Liver (tissue), 9 donors: ENCODE measurements around the gene CCDC154. TPM values are rescaled to one million over a fixed set of nuclear protein-coding genes. Genes with fewer than 3 reads are reported as not detected.

Experiments
- DNase-seq: peaks from one replicate; pipeline ENCODE4 v3.0.0-alpha.2; 2017; ENCODE audit warnings: low spot score
- H3K27ac ChIP-seq, 2 donors: one replicate each; pipeline ENCODE4 v1.7.0; 2013; ENCODE audit warnings: inconsistent platforms in 2 of 2, low read length in 2 of 2, control low read depth in 1 of 2, low read depth in 1 of 2, mild to moderate bottlenecking in 1 of 2
- H3K27me3 ChIP-seq, 4 donors: one replicate each; pipeline versions ENCODE4 v1.6.1 to v1.7.0; 2013; ENCODE audit warnings: low read length in 3 of 4, inconsistent platforms in 1 of 4, mild to moderate bottlenecking in 1 of 4, moderate library complexity in 1 of 4; ENCODE audit not compliant: control insufficient read depth in 4 of 4, insufficient read depth in 4 of 4
- H3K36me3 ChIP-seq, 4 donors: one replicate each; pipeline versions ENCODE4 v1.6.1 to v1.7.0; 2013; ENCODE audit warnings: low read length in 3 of 4, mild to moderate bottlenecking in 3 of 4, low read depth in 1 of 4, moderate library complexity in 1 of 4; ENCODE audit not compliant: control insufficient read depth in 4 of 4, insufficient read depth in 3 of 4
- H3K4me1 ChIP-seq, 4 donors: one replicate each; pipeline versions ENCODE4 v1.6.1 to v1.7.0; 2013; ENCODE audit warnings: low read length in 3 of 4, mild to moderate bottlenecking in 3 of 4, moderate library complexity in 1 of 4; ENCODE audit not compliant: control insufficient read depth in 4 of 4, insufficient read depth in 4 of 4
- H3K4me3 ChIP-seq, 3 donors: one replicate each; pipeline versions ENCODE4 v1.6.1 to v1.7.0; 2013; ENCODE audit warnings: low read length in 3 of 3, control low read depth in 1 of 3, low read depth in 1 of 3, mild to moderate bottlenecking in 1 of 3
- H3K9ac ChIP-seq, 2 donors: one replicate each; pipeline ENCODE4 v1.7.0; 2013; ENCODE audit warnings: low read length in 2 of 2, mild to moderate bottlenecking in 2 of 2, moderate library complexity in 2 of 2, control low read depth in 1 of 2, low read depth in 1 of 2
- H3K9me3 ChIP-seq, 4 donors: one replicate each; pipeline versions ENCODE4 v1.6.1 to v1.7.0; 2013; ENCODE audit warnings: low read length in 3 of 4; ENCODE audit not compliant: control insufficient read depth in 4 of 4
- ATF3 ChIP-seq: IDR thresholded peaks from 2 replicates; pipeline ENCODE4 v1.6.1; 2016; ENCODE audit warnings: antibody characterized with exemption
- CTCF ChIP-seq: fragments of 150-350 bp; IDR thresholded peaks from 2 replicates; pipeline ENCODE4 v1.5.1; 2017; ENCODE audit warnings: improper control_type of control experiment, low read depth, low read length; ENCODE audit not compliant: missing input control
- FOXA1 ChIP-seq: IDR thresholded peaks from 2 replicates; pipeline ENCODE4 v1.6.1; 2016; ENCODE audit warnings: antibody characterized with exemption
- FOXA2 ChIP-seq: IDR thresholded peaks from 2 replicates; pipeline ENCODE4 v1.6.1; 2016; ENCODE audit warnings: antibody characterized with exemption
- HNF4A ChIP-seq, 2 donors: conservative IDR thresholded peaks; 2 replicates each; pipeline ENCODE4 v1.6.1; 2016; ENCODE audit warnings: antibody characterized with exemption in 2 of 2, mild to moderate bottlenecking in 2 of 2
- HNF4G ChIP-seq: IDR thresholded peaks from 2 replicates; pipeline ENCODE4 v1.6.1; 2016; ENCODE audit warnings: antibody characterized with exemption
- NR2F2 ChIP-seq: IDR thresholded peaks from 2 replicates; pipeline ENCODE4 v1.6.1; 2016; ENCODE audit warnings: antibody characterized with exemption
- RAD21 ChIP-seq, 2 donors: IDR thresholded peaks; 2 replicates each; pipeline ENCODE4 v1.6.1; 2016; ENCODE audit warnings: antibody characterized with exemption in 2 of 2, mild to moderate bottlenecking in 2 of 2
- SP1 ChIP-seq: IDR thresholded peaks from 2 replicates; pipeline ENCODE4 v1.6.1; 2018; ENCODE audit warnings: antibody characterized with exemption, mild to moderate bottlenecking
- TAF1 ChIP-seq: conservative IDR thresholded peaks from 2 replicates; pipeline ENCODE4 v1.6.1; 2016; ENCODE audit warnings: antibody characterized with exemption, mild to moderate bottlenecking
- YY1 ChIP-seq: IDR thresholded peaks from 2 replicates; pipeline ENCODE4 v1.6.1; 2016; ENCODE audit warnings: antibody characterized with exemption, mild to moderate bottlenecking
- WGBS: extraction: QIAGEN DNeasy Blood & Tissue Kit; methylation state at CpG from one replicate; pipeline ENCODE4 v1.1.7; 2013; 5-methylcytosine and 5-hydroxymethylcytosine counted together
- polyA plus RNA-seq, 2 donors: library from polyadenylated mRNA; stranded (reverse) in 1 of 2; unstranded in 1 of 2; fragments of 200-250 nt in 1 of 2; fragments of >200 nt in 1 of 2; fragmentation: Nextera tagmentation in 1 of 2; extraction: Ambion mirVana in 1 of 2; gene quantifications; one replicate each; pipeline versions ENCODE4 v1.2.1 to v1.2.3, GENCODE V29; 2013 to 2015
- total RNA-seq, 2 donors: library from RNA; depleted of rRNA; stranded (reverse); fragments of >200 nt; gene quantifications; one replicate each; pipeline ENCODE4 v1.2.3, GENCODE V29; 2014
- TF ChIP-seq, protein P1 (sequence below): IDR thresholded peaks from 2 replicates; pipeline ENCODE4 v1.6.1; 2016; ENCODE audit warnings: antibody characterized with exemption, mild to moderate bottlenecking
- TF ChIP-seq, protein P2 (sequence below): IDR thresholded peaks from 2 replicates; pipeline ENCODE4 v1.6.1; 2016; ENCODE audit warnings: antibody characterized with exemption
- donor health status: healthy.
- donor health status: healthy.
- donor health status: healthy.
- donor health status: healthy.
- donor health status: healthy.

CCDC154 gene
- total and polyA plus RNA-seq, 4 donors: 0.18 to 0.42 (median 0.39) TPM; not detected in 1

GRCh38 chr16:1432388-1433262 lies 11.7 kb downstream of the CCDC154 start:
- Histone ChIP-seq H3K36me3 (no peaks in the 10 kb centered on the region), H3K9ac (no peak overlapping the region), H3K27ac (no peak overlapping the region), H3K9me3 (no peaks in the 10 kb centered on the region), H3K27me3 (no peaks in the 10 kb centered on the region), H3K4me3 (no peak overlapping the region), H3K4me1 (peaks cover 5 to 14% (median 9%) of the 10 kb centered on the region in 4 donors)
- TF ChIP-seq CTCF (no peak), RAD21 (IDR thresholded peaks at IDR 0.05) (no peak), FOXA1 (no peak), SP1 (no peak)
- 90% methylated on average over 63 of the region's 63 CpGs for WGBS
- DNase-seq: no peak

DNA sequence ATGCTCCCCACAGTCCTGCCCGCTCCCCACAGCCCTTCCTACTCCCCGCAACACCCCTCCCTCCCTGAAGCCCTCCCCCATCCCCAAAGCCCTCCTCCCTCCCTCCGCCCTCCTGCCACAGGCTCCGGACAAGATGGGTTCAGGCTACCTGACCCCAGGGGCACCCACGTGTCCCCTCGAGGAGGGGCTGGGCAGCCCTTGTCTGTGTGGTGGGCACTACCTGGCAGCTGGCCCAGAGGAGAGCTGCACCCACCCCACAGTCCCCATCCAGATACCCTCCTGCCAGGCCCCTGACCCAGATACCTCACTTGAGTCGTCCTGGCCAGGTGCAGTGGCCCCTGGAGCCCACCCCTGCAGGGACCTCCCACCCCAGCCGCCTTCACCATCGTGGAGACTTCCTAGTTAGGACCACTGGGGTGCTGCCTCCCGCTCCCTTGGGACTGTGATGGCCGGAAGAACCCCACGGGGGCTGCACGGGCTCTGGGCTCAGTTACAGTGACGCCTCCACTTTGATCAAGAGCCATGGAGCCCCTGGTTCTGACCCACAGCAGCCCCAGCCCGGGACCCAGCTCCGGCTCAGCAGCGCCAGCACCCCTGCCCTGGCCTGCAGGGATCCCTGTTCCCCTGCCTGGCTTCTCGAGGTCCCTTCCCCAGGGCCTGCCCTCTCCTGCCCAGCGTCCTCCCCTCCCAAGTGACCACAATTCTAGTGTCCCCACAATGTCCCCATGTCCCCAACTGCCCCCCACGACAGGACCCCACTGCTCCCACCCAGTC lies 12.7 kb downstream of the CCDC154 start:
- H3K9ac ChIP-seq: no peak overlapping the region
- H3K36me3 ChIP-seq: no peaks in the 10 kb centered on the region
- peaks cover 5 to 14% (median 9%) of the 10 kb centered on the region in 4 donors for H3K4me1 ChIP-seq
- no peak for TF ChIP-seq ATF3
- no peak for TF ChIP-seq YY1
- TF ChIP-seq SP1: no peak
- TF ChIP-seq, protein P1, sequence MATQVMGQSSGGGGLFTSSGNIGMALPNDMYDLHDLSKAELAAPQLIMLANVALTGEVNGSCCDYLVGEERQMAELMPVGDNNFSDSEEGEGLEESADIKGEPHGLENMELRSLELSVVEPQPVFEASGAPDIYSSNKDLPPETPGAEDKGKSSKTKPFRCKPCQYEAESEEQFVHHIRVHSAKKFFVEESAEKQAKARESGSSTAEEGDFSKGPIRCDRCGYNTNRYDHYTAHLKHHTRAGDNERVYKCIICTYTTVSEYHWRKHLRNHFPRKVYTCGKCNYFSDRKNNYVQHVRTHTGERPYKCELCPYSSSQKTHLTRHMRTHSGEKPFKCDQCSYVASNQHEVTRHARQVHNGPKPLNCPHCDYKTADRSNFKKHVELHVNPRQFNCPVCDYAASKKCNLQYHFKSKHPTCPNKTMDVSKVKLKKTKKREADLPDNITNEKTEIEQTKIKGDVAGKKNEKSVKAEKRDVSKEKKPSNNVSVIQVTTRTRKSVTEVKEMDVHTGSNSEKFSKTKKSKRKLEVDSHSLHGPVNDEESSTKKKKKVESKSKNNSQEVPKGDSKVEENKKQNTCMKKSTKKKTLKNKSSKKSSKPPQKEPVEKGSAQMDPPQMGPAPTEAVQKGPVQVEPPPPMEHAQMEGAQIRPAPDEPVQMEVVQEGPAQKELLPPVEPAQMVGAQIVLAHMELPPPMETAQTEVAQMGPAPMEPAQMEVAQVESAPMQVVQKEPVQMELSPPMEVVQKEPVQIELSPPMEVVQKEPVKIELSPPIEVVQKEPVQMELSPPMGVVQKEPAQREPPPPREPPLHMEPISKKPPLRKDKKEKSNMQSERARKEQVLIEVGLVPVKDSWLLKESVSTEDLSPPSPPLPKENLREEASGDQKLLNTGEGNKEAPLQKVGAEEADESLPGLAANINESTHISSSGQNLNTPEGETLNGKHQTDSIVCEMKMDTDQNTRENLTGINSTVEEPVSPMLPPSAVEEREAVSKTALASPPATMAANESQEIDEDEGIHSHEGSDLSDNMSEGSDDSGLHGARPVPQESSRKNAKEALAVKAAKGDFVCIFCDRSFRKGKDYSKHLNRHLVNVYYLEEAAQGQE: no peak
- no peak for TF ChIP-seq HNF4A (conservative IDR thresholded peaks at IDR 0.05)
- TF ChIP-seq TAF1: no peak
- no peak for TF ChIP-seq HNF4G
- TF ChIP-seq, protein P2, sequence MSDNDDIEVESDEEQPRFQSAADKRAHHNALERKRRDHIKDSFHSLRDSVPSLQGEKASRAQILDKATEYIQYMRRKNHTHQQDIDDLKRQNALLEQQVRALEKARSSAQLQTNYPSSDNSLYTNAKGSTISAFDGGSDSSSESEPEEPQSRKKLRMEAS: no peak
- no peak for TF ChIP-seq FOXA2
- no peak for TF ChIP-seq NR2F2
- WGBS: 85% methylated on average over 20 of the region's 20 CpGs
- H3K4me3 ChIP-seq: no peak overlapping the region
- H3K27me3 ChIP-seq: no peaks in the 10 kb centered on the region
- no peak overlapping the region for H3K27ac ChIP-seq
- H3K9me3 ChIP-seq: no peaks in the 10 kb centered on the region
- no peak for DNase-seq
